Mucosa of descending colon (tissue), 3 donors: ENCODE measurements around the gene CD55. TPM values are rescaled to one million over a fixed set of nuclear protein-coding genes. Genes with fewer than 3 reads are reported as not detected.

Source experiments
- ATAC-seq: fragments of 200-7000 bp; cut with Tn5 transposase; one replicate; pipeline ENCODE4 v1.9.1; 2020; ENCODE audit warnings: mild to moderate bottlenecking, moderate library complexity
- DNase-seq, 3 donors: peaks; one replicate each; pipeline ENCODE4 v3.0.0-alpha.2; 2020
- H3K36me3 ChIP-seq: fragments of 200-600 bp; one replicate; pipeline ENCODE4 v1.8.0; 2021; ENCODE audit warnings: low read depth, mild to moderate bottlenecking
- H3K4me1 ChIP-seq: fragments of 200-600 bp; one replicate; pipeline ENCODE4 v1.8.0; 2021; ENCODE audit warnings: low read depth, mild to moderate bottlenecking
- H3K4me3 ChIP-seq: fragments of 200-600 bp; one replicate; pipeline ENCODE4 v1.8.0; 2021; ENCODE audit warnings: mild to moderate bottlenecking
- H3K9me3 ChIP-seq: fragments of 200-600 bp; one replicate; pipeline ENCODE4 v1.8.0; 2021; ENCODE audit warnings: mild to moderate bottlenecking
- intact Hi-C, 2 donors: fragments of 100-400 bp; cut with DNase I in 1 of 2; cut with micrococcal nuclease in 1 of 2; formaldehyde crosslinking; loops; one replicate each; pipeline versions ENCODE4 v1.11.0 to v1.11.1; 2022; cut with DNase I, micrococcal nuclease
- total RNA-seq, 3 donors: library from RNA; stranded (reverse); fragmentation: NEBNext Ultra II Directional in 2 of 3; extraction: Animal tissue kit (Norgen Biotek cat#: 25700) in 2 of 3; gene quantifications; one replicate each; pipeline versions ENCODE4 v1.2.1 to v1.2.4, GENCODE V29; 2021 to 2023
- TF ChIP-seq, protein P1 (sequence below): fragments of 200-600 bp; IDR thresholded peaks from one replicate; pipeline ENCODE4 v1.8.0; 2022; ENCODE audit warnings: antibody characterized with exemption, mild to moderate bottlenecking
- donor health status: DM: no; HTN: no; CAD: no; lungs with moderate emphysema.
- donor health status: DM: no; HTN: no; CAD: no.
- donor health status: DM: no; HTN: yes; CAD: no.

Gene CD55
- total RNA-seq, 3 donors from 2014 or later = 40.1 to 53.0 (median 50.8) TPM

DNA sequence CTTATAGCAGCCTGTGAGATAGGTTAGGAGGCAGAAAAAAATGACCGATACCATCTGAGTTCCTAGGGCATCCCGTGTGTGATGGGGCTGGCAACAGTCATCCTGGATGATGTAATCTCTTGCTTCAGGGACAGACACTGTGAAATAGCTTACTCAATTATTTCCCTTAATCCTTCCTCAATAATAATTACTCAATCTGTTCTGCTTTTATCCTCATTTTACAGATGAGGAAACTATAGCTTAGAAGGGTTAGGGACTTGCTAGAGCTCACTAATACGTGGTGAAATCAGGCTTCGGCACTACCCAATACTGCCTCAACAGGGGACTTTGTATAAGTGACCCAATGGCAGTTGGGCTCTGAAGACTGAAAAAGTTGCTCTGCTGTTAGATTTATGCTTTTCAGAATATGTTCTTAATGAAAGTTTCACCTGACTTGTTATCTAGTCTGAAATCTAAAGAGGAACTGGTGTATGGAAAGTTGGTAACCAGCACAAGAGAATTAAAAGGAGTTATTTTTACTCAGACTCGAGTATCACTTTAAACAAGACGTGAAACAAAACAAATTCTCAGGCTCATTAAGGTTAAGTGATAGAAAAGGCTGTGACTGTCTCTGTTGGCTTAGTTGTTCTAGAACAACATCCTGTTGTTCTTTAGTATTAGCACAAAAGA is 14.4 kb downstream of the CD55 start:
- Histone ChIP-seq H3K36me3 (no peaks in the 10 kb centered on the region), H3K9me3 (peaks cover 6% of the 10 kb centered on the region), H3K4me1 (no peaks in the 10 kb centered on the region), H3K4me3 (no peak overlapping the region)
- ATAC-seq (peak; percentile 53), DNase-seq (no peak)
- TF ChIP-seq, protein P1, sequence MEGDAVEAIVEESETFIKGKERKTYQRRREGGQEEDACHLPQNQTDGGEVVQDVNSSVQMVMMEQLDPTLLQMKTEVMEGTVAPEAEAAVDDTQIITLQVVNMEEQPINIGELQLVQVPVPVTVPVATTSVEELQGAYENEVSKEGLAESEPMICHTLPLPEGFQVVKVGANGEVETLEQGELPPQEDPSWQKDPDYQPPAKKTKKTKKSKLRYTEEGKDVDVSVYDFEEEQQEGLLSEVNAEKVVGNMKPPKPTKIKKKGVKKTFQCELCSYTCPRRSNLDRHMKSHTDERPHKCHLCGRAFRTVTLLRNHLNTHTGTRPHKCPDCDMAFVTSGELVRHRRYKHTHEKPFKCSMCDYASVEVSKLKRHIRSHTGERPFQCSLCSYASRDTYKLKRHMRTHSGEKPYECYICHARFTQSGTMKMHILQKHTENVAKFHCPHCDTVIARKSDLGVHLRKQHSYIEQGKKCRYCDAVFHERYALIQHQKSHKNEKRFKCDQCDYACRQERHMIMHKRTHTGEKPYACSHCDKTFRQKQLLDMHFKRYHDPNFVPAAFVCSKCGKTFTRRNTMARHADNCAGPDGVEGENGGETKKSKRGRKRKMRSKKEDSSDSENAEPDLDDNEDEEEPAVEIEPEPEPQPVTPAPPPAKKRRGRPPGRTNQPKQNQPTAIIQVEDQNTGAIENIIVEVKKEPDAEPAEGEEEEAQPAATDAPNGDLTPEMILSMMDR = no peak
- intact Hi-C loops = no loop called here

DNA sequence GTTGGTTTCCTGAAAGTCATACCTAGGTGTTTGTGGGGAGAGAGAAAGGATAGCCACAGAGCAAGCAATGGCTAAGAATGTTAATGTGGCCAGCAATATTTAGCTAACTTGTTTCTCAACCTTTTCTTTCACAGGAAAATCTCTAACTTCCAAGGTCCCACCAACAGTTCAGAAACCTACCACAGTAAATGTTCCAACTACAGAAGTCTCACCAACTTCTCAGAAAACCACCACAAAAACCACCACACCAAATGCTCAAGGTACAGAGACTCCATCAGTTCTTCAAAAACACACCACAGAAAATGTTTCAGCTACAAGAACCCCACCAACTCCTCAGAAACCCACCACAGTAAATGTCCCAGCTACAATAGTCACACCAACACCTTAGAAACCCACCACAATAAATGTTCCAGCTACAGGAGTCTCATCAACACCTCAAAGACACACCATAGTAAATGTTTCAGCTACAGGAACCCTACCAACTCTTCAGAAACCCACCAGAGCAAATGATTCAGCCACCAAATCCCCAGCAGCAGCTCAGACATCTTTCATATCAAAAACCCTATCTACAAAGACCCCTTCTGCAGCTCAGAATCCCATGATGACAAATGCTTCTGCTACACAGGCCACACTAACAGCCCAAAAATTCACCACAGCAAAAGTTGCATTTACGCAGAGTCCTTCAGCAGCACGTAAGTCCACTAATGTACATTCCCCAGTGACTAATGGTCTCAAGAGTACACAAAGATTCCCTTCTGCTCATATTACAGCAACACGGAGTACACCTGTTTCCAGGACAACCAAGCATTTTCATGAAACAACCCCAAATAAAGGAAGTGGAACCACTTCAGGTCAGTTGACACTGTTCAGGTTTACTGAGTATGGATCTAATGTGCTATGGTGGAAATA is 15.3 kb downstream of the CD55 start:
- TF ChIP-seq, protein P1 = no peak
- Histone ChIP-seq H3K36me3 (no peaks in the 10 kb centered on the region), H3K4me3 (no peak overlapping the region), H3K4me1 (no peaks in the 10 kb centered on the region), H3K9me3 (peaks cover 6% of the 10 kb centered on the region)
- intact Hi-C loops = no loop called here
- DNase-seq (no peak), ATAC-seq (peak; percentile 75)

DNA sequence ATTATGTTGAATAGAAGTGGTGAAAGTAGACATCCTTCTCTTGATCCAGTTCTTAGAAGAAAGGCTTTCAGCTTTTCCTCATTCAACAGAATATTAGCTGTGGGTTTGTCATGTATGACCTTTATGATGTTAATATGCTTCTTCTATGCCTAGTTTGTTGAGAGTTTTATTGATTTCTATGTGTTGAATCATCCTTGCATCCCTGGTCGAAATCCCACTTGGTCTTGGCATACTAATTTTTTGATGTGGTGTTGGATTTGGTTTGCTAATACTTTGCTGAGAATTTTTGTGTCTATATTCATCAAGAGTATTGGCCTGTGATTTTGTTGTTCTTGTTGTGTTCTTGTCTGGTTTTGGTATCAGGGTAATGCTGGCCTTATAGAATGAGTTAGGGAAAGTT is 20.9 kb downstream of the CD55 start:
- TF ChIP-seq, protein P1 = no peak
- H3K4me1 ChIP-seq = no peaks in the 10 kb centered on the region
- no peak overlapping the region for H3K4me3 ChIP-seq
- ATAC-seq (no peak), DNase-seq (no peak)
- no peaks in the 10 kb centered on the region for H3K36me3 ChIP-seq
- intact Hi-C loops = no loop called here
- no peaks in the 10 kb centered on the region for H3K9me3 ChIP-seq

DNA sequence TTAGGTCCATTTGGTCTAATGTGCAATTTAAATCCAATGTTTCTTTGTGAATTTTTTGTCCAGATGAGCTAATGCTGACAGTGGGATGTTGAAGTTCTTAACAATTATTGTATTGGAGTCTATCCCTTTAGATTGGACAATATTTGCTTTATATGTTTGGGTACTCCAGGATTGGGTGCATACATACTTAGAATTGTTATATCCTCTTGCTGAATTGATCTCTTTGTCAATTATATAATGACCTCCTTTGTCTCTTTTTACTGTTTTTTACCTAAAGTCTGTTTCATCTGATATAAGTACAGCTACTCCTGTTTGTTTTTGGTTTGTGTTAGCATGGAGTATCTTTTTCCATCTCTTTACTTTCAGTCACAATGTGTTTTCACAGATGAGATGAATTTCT is 22.2 kb downstream of the CD55 start:
- DNase-seq (no peak), ATAC-seq (no peak)
- TF ChIP-seq, protein P1 = no peak
- intact Hi-C loops = no loop called here
- H3K4me1 ChIP-seq = no peaks in the 10 kb centered on the region
- no peak overlapping the region for H3K4me3 ChIP-seq
- H3K9me3 ChIP-seq = peaks cover 2% of the 10 kb centered on the region
- no peaks in the 10 kb centered on the region for H3K36me3 ChIP-seq

DNA sequence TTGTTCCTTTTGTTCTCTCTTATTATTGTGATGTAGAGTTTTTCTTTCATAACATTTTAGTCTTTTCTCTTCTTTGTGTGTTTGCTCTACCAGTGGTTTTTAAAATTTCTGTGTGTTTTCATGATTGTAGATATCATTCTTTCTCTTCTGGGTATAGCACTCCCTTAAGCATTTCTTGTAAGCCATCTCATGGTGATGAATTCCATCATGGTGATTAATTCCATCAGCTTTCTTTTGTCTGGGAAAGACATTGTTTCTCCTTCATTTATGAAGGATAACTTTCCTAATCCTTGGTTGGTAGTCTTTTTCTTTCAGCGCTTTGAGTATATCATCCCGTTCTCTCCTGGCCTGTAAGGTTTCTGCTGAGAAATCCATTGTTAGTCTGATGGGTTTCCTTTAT is 22.7 kb downstream of the CD55 start:
- ATAC-seq (no peak), DNase-seq (no peak)
- intact Hi-C loops = no loop called here
- H3K36me3 ChIP-seq = no peaks in the 10 kb centered on the region
- peaks cover 5% of the 10 kb centered on the region for H3K9me3 ChIP-seq
- H3K4me1 ChIP-seq = no peaks in the 10 kb centered on the region
- TF ChIP-seq, protein P1 = no peak
- H3K4me3 ChIP-seq = no peak overlapping the region
